Endothelial cell of umbilical vein (primary cell): ENCODE measurements around the gene STAC2. TPM values are rescaled to one million over a fixed set of nuclear protein-coding genes. Genes with fewer than 3 reads are reported as not detected.

Experiments used
- BruUV-seq: library from RNA; stranded (reverse); fragments of 400-500 nt; replicated peaks from 2 replicates; lab custom pipeline; 2021; lab: Mats Ljungman, UMichigan
- CTCF ChIA-PET: fragments of 300-600, 350-600 bp; sonication (Branson Sonifier 250); formaldehyde crosslinking; loops from one replicate; lab custom pipeline; 2021; ENCODE audit warnings: antibody characterized with exemption, inconsistent platforms; lab: Charles Lee
- POLR2A ChIA-PET: fragments of 300-600, 350-600 bp; sonication (Branson Sonifier 250); formaldehyde crosslinking; loops from one replicate; lab custom pipeline; 2021; ENCODE audit warnings: antibody characterized with exemption, inconsistent platforms; lab: Charles Lee
- DNase-seq: peaks from one replicate; pipeline ENCODE4 v3.0.0-alpha.2; 2011; ENCODE audit warnings: low read depth, low spot score
- FAIRE-seq: peaks from 2 replicates; lab custom pipeline; 2011; peaks lifted over from hg19 to GRCh38; lab: Jason Lieb, UNC
- H2AFZ ChIP-seq: 2 replicates; pipeline ENCODE4 v1.6.0; 2012; ENCODE audit warnings: low read depth, low read length, control low read depth, inconsistent platforms
- H3K27ac ChIP-seq: 2 replicates; pipeline ENCODE4 v1.5.1; 2011; ENCODE audit warnings: low read depth, mild to moderate bottlenecking, control low read depth, low read length, moderate library complexity; ENCODE audit not compliant: insufficient read depth
- H3K27me3 ChIP-seq, 2 experiments: 2 replicates each; pipeline versions ENCODE4 v1.6.0 to v1.6.1; 2011; ENCODE audit warnings: low read length in 2 of 2, mixed read lengths in 1 of 2; ENCODE audit not compliant: control insufficient read depth in 2 of 2, insufficient read depth in 2 of 2
- H3K36me3 ChIP-seq, 2 experiments: 2 replicates in 1 of 2; 3 replicates in 1 of 2; pipeline ENCODE4 v1.5.1; 2011; ENCODE audit warnings: low read length in 2 of 2, mild to moderate bottlenecking in 1 of 2, moderate library complexity in 1 of 2; ENCODE audit not compliant: control insufficient read depth in 2 of 2, insufficient read depth in 2 of 2; ENCODE audit errors: extremely low read depth in 1 of 2
- H3K4me1 ChIP-seq: 3 replicates; pipeline ENCODE4 v1.5.1; 2011; ENCODE audit warnings: mild to moderate bottlenecking, low read length; ENCODE audit not compliant: control insufficient read depth, insufficient read depth; ENCODE audit errors: extremely low read depth
- H3K4me2 ChIP-seq: 2 replicates; pipeline ENCODE4 v1.6.1; 2011; ENCODE audit warnings: low read length, control low read depth, mixed read lengths; ENCODE audit not compliant: insufficient read depth
- H3K4me3 ChIP-seq, 3 experiments: fragments of 200-600 bp in 1 of 3; sonication (generic), shearing (Covaris generic) in 1 of 3; replicated peaks in 1 of 3; 2 replicates each; pipeline ENCODE4 v1.5.1; 2011 to 2016; ENCODE audit warnings: control low read depth in 3 of 3, low read length in 3 of 3, mild to moderate bottlenecking in 2 of 3, inconsistent platforms in 1 of 3, low read depth in 1 of 3, moderate library complexity in 1 of 3; ENCODE audit not compliant: insufficient read depth in 1 of 3
- H3K79me2 ChIP-seq: 2 replicates; pipeline ENCODE4 v1.6.0; 2012; ENCODE audit warnings: low read length, inconsistent platforms; ENCODE audit not compliant: control insufficient read depth, insufficient read depth
- H3K9ac ChIP-seq: replicated peaks from 2 replicates; pipeline ENCODE3; 2011; ENCODE audit warnings: low read length, control low read depth; ENCODE audit not compliant: insufficient read depth; ENCODE audit errors: extremely low read depth
- H3K9me1 ChIP-seq: replicated peaks from 3 replicates; pipeline ENCODE4 v1.6.0; 2011; ENCODE audit warnings: mild to moderate bottlenecking, low read length; ENCODE audit not compliant: control insufficient read depth, insufficient read depth; ENCODE audit errors: extremely low read depth
- H3K9me3 ChIP-seq: replicated peaks from 2 replicates; pipeline ENCODE4 v1.5.1; 2012; ENCODE audit warnings: low read length, inconsistent platforms; ENCODE audit not compliant: control insufficient read depth, insufficient read depth
- H4K20me1 ChIP-seq: replicated peaks from 2 replicates; pipeline ENCODE3; 2011; ENCODE audit warnings: mild to moderate bottlenecking, low read length; ENCODE audit not compliant: control insufficient read depth, insufficient read depth; ENCODE audit errors: extremely low read depth
- EZH2 ChIP-seq: IDR thresholded peaks from 2 replicates; pipeline ENCODE4 v1.6.1; 2012; ENCODE audit warnings: borderline replicate concordance, low read depth, mild to moderate bottlenecking, moderate library complexity, low read length, inconsistent platforms; ENCODE audit not compliant: severe bottlenecking
- FOS ChIP-seq: IDR thresholded peaks from 2 replicates; pipeline ENCODE4 v1.6.1; 2011; ENCODE audit warnings: mild to moderate bottlenecking, low read length, moderate library complexity, borderline replicate concordance; ENCODE audit not compliant: insufficient read depth
- GATA2 ChIP-seq: IDR thresholded peaks from 2 replicates; pipeline ENCODE4 v1.7.0; 2011; ENCODE audit warnings: low read depth, mild to moderate bottlenecking, moderate library complexity, mixed read lengths, low read length; ENCODE audit not compliant: insufficient read length, insufficient read depth
- JUN ChIP-seq: IDR thresholded peaks from 2 replicates; pipeline ENCODE4 v1.6.1; 2011; ENCODE audit warnings: borderline replicate concordance, low read depth; ENCODE audit not compliant: insufficient read length, insufficient read depth
- MYC ChIP-seq: IDR thresholded peaks from one replicate; pipeline ENCODE4 v1.6.1; 2011; ENCODE audit warnings: mild to moderate bottlenecking, low read depth, low read length
- POLR2A ChIP-seq: IDR thresholded peaks from 2 replicates; pipeline ENCODE4 v1.6.1; 2012; ENCODE audit warnings: low read depth, mild to moderate bottlenecking, control low read depth, low read length
- POLR2AphosphoS5 ChIP-seq: IDR thresholded peaks from 2 replicates; pipeline ENCODE4 v1.6.1; 2012; ENCODE audit warnings: low read depth, mild to moderate bottlenecking, control low read depth, low read length, moderate library complexity; ENCODE audit not compliant: insufficient read depth
- dilution Hi-C: fragments of 300-500 bp; cut with MboI; formaldehyde crosslinking; loops from one replicate; pipeline ENCODE4 v1.15.0; 2019; ENCODE audit warnings: low sequenced_read_pairs; ENCODE audit not compliant: extremely low pct_ligation_motif_present
- intact Hi-C: fragments of 100-400 bp; cut with micrococcal nuclease; formaldehyde crosslinking; loops from one replicate; pipeline ENCODE4 v1.10.0; 2022
- polyA plus RNA-seq, 4 experiments: library from polyadenylated mRNA; depleted of rRNA in 3 of 4; stranded (reverse) in 3 of 4; unstranded in 1 of 4; fragments of >200 nt; gene quantifications; 2 replicates each; pipeline versions ENCODE4 v1.2.1 to v1.2.3, GENCODE V29; 2011 to 2012; ENCODE audit warnings: missing spikeins in 1 of 4
- total RNA-seq: library from RNA; stranded (reverse); gene quantifications from 2 replicates; pipeline ENCODE4 v1.2.3, GENCODE V29; 2021
- TF ChIP-seq, protein P1 (sequence below), 2 donors: IDR thresholded peaks; 1 replicate in 1 of 2; 2 replicates in 1 of 2; pipeline ENCODE4 v1.5.1; 2011; ENCODE audit warnings: low read length in 2 of 2, mild to moderate bottlenecking in 2 of 2, moderate library complexity in 2 of 2, control low read depth in 1 of 2, inconsistent platforms in 1 of 2, low read depth in 1 of 2; ENCODE audit not compliant: insufficient read depth in 1 of 2; ENCODE audit errors: extremely low read depth in 1 of 2
- TF ChIP-seq, protein P2 (sequence below): IDR thresholded peaks from 2 replicates; pipeline ENCODE4 v1.6.1; 2011; ENCODE audit not compliant: insufficient read depth, insufficient read length

Gene STAC2
- total and polyA plus RNA-seq, 2 donors (not counting 3 experiments of a cell fraction or from before 2014, with no cell fraction given) = not detected

DNA sequence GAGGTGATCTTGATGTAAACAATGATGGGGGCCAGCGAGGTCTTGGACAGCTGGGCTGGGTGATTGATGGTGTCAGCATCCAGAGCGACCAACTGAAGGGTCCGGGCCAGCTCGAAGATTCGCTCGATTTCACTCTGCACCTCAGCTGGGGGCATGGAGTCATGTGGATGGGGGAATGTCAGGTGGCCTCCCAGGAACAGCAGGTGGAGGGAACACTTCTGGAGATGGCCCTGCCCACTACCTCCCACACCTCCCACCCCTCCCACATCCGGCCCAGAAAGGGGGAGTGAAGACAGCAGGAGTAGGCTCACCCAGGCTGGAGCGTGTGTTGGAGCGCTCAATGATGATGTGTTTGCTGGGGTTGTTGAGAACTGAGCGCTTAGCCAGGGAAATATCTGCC is 42.0 kb downstream of the STAC2 start:
- TF ChIP-seq EZH2 (no peak), POLR2AphosphoS5 (no peak)
- TF ChIP-seq, protein P1, sequence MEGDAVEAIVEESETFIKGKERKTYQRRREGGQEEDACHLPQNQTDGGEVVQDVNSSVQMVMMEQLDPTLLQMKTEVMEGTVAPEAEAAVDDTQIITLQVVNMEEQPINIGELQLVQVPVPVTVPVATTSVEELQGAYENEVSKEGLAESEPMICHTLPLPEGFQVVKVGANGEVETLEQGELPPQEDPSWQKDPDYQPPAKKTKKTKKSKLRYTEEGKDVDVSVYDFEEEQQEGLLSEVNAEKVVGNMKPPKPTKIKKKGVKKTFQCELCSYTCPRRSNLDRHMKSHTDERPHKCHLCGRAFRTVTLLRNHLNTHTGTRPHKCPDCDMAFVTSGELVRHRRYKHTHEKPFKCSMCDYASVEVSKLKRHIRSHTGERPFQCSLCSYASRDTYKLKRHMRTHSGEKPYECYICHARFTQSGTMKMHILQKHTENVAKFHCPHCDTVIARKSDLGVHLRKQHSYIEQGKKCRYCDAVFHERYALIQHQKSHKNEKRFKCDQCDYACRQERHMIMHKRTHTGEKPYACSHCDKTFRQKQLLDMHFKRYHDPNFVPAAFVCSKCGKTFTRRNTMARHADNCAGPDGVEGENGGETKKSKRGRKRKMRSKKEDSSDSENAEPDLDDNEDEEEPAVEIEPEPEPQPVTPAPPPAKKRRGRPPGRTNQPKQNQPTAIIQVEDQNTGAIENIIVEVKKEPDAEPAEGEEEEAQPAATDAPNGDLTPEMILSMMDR (IDR thresholded peaks at IDR 0.05; ENCODE audit: extremely low read depth in 1 of 2, insufficient read depth in 1 of 2, low read depth in 1 of 2, low read length in 2 of 2) = no peak
- intact Hi-C loops (no loop called here), dilution Hi-C loops (no loop called here)
- no TSS peak for BruUV-seq
- Histone ChIP-seq H3K36me3 (peaks cover 3 to 41% of the 10 kb centered on the region in 2 experiments), H3K9ac (no peak overlapping the region), H3K4me3 (no peak overlapping the region), H4K20me1 (no peaks in the 10 kb centered on the region), H3K9me1 (no peaks in the 10 kb centered on the region), H3K27ac (no peak overlapping the region), H3K4me2 (no peak overlapping the region), H2AFZ (no peak overlapping the region), H3K79me2 (no peaks in the 10 kb centered on the region), H3K9me3 (no peaks in the 10 kb centered on the region), H3K27me3 (no peaks in the 10 kb centered on the region), H3K4me1 (peaks cover 2% of the 10 kb centered on the region)
- CTCF ChIA-PET = interaction anchor here (0.6 to 1.5 kb wide), 6 partner anchors 9 to 61 kb away, joined by 3 to 13 read pairs (median 4); partner anchors contain the start of gene CACNB1
- DNase-seq (no peak), FAIRE-seq (no peak)
- POLR2A ChIA-PET = no interaction called here

DNA sequence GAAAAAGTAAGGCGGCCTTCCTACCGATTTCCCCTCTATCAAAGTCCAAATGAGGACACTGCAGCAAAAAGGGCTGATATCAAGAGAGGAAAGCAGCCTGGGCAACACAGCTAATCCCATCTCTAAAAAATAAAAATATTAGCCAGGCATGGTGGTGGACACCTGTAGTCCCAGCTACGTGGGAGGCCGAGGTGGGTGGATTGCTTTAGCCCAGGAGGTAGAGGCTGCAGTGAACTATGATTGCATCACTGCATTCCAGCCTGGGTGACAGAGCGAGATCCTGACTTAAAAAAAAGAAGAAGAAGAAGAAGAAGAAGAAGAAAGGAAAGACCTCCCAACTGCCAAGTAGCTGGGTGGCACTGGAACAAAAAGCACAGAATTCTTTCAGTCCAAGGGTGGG is 42.7 kb downstream of the STAC2 start:
- ChIA-PET POLR2A (no interaction called here), CTCF (interaction anchor here (0.8 to 1.5 kb wide), 5 partner anchors 8 to 62 kb away, joined by 3 to 13 read pairs (median 4); no protein-coding TSS in a partner anchor)
- no peak overlapping the region for H3K4me2 ChIP-seq
- H3K27ac ChIP-seq = no peak overlapping the region
- H3K4me3 ChIP-seq = no peak overlapping the region
- intact Hi-C loops (no loop called here), dilution Hi-C loops (no loop called here)
- H3K9ac ChIP-seq = no peak overlapping the region
- no peaks in the 10 kb centered on the region for H3K9me3 ChIP-seq
- no peak for DNase-seq
- no peaks in the 10 kb centered on the region for H4K20me1 ChIP-seq
- no TSS peak for BruUV-seq
- H3K27me3 ChIP-seq = no peaks in the 10 kb centered on the region
- peaks cover 3 to 41% of the 10 kb centered on the region in 2 experiments for H3K36me3 ChIP-seq
- FAIRE-seq = no peak
- H3K4me1 ChIP-seq = peaks cover 6% of the 10 kb centered on the region
- no peaks in the 10 kb centered on the region for H3K79me2 ChIP-seq
- TF ChIP-seq POLR2AphosphoS5 (no peak), GATA2 (no peak), FOS (no peak), MYC (no peak), POLR2A (no peak), JUN (no peak), EZH2 (no peak)
- TF ChIP-seq, protein P2, sequence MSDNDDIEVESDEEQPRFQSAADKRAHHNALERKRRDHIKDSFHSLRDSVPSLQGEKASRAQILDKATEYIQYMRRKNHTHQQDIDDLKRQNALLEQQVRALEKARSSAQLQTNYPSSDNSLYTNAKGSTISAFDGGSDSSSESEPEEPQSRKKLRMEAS = no peak
- TF ChIP-seq, protein P1 (IDR thresholded peaks at IDR 0.05; ENCODE audit: extremely low read depth in 1 of 2, insufficient read depth in 1 of 2, low read depth in 1 of 2, low read length in 2 of 2) = no peak
- no peaks in the 10 kb centered on the region for H3K9me1 ChIP-seq
- H2AFZ ChIP-seq = no peak overlapping the region
